Endothelial cell of umbilical vein (primary cell): ENCODE results near the gene EMC8. TPM values are rescaled to one million over a fixed set of nuclear protein-coding genes. Genes with fewer than 3 reads are reported as not detected.

Experiments
- BruUV-seq: library from RNA; stranded (reverse); fragments of 400-500 nt; replicated peaks from 2 replicates; lab custom pipeline; 2021; lab: Mats Ljungman, UMichigan
- CTCF ChIA-PET: fragments of 300-600, 350-600 bp; sonication (Branson Sonifier 250); formaldehyde crosslinking; loops from one replicate; lab custom pipeline; 2021; ENCODE audit warnings: antibody characterized with exemption, inconsistent platforms; lab: Charles Lee
- POLR2A ChIA-PET: fragments of 300-600, 350-600 bp; sonication (Branson Sonifier 250); formaldehyde crosslinking; loops from one replicate; lab custom pipeline; 2021; ENCODE audit warnings: antibody characterized with exemption, inconsistent platforms; lab: Charles Lee
- DNase-seq: peaks from one replicate; pipeline ENCODE4 v3.0.0-alpha.2; 2011; ENCODE audit warnings: low read depth, low spot score
- FAIRE-seq: peaks from 2 replicates; lab custom pipeline; 2011; peaks lifted over from hg19 to GRCh38; lab: Jason Lieb, UNC
- H2AFZ ChIP-seq: 2 replicates; pipeline ENCODE4 v1.6.0; 2012; ENCODE audit warnings: low read depth, low read length, control low read depth, inconsistent platforms
- H3K27ac ChIP-seq: 2 replicates; pipeline ENCODE4 v1.5.1; 2011; ENCODE audit warnings: low read depth, mild to moderate bottlenecking, control low read depth, low read length, moderate library complexity; ENCODE audit not compliant: insufficient read depth
- H3K27me3 ChIP-seq, 2 experiments: 2 replicates each; pipeline versions ENCODE4 v1.6.0 to v1.6.1; 2011; ENCODE audit warnings: low read length in 2 of 2, mixed read lengths in 1 of 2; ENCODE audit not compliant: control insufficient read depth in 2 of 2, insufficient read depth in 2 of 2
- H3K36me3 ChIP-seq, 2 experiments: 2 replicates in 1 of 2; 3 replicates in 1 of 2; pipeline ENCODE4 v1.5.1; 2011; ENCODE audit warnings: low read length in 2 of 2, mild to moderate bottlenecking in 1 of 2, moderate library complexity in 1 of 2; ENCODE audit not compliant: control insufficient read depth in 2 of 2, insufficient read depth in 2 of 2; ENCODE audit errors: extremely low read depth in 1 of 2
- H3K4me1 ChIP-seq: 3 replicates; pipeline ENCODE4 v1.5.1; 2011; ENCODE audit warnings: mild to moderate bottlenecking, low read length; ENCODE audit not compliant: control insufficient read depth, insufficient read depth; ENCODE audit errors: extremely low read depth
- H3K4me2 ChIP-seq: 2 replicates; pipeline ENCODE4 v1.6.1; 2011; ENCODE audit warnings: low read length, control low read depth, mixed read lengths; ENCODE audit not compliant: insufficient read depth
- H3K4me3 ChIP-seq, 3 experiments: fragments of 200-600 bp in 1 of 3; sonication (generic), shearing (Covaris generic) in 1 of 3; replicated peaks in 1 of 3; 2 replicates each; pipeline ENCODE4 v1.5.1; 2011 to 2016; ENCODE audit warnings: control low read depth in 3 of 3, low read length in 3 of 3, mild to moderate bottlenecking in 2 of 3, inconsistent platforms in 1 of 3, low read depth in 1 of 3, moderate library complexity in 1 of 3; ENCODE audit not compliant: insufficient read depth in 1 of 3
- H3K79me2 ChIP-seq: 2 replicates; pipeline ENCODE4 v1.6.0; 2012; ENCODE audit warnings: low read length, inconsistent platforms; ENCODE audit not compliant: control insufficient read depth, insufficient read depth
- H3K9ac ChIP-seq: replicated peaks from 2 replicates; pipeline ENCODE3; 2011; ENCODE audit warnings: low read length, control low read depth; ENCODE audit not compliant: insufficient read depth; ENCODE audit errors: extremely low read depth
- H3K9me1 ChIP-seq: replicated peaks from 3 replicates; pipeline ENCODE4 v1.6.0; 2011; ENCODE audit warnings: mild to moderate bottlenecking, low read length; ENCODE audit not compliant: control insufficient read depth, insufficient read depth; ENCODE audit errors: extremely low read depth
- H3K9me3 ChIP-seq: replicated peaks from 2 replicates; pipeline ENCODE4 v1.5.1; 2012; ENCODE audit warnings: low read length, inconsistent platforms; ENCODE audit not compliant: control insufficient read depth, insufficient read depth
- H4K20me1 ChIP-seq: replicated peaks from 2 replicates; pipeline ENCODE3; 2011; ENCODE audit warnings: mild to moderate bottlenecking, low read length; ENCODE audit not compliant: control insufficient read depth, insufficient read depth; ENCODE audit errors: extremely low read depth
- EZH2 ChIP-seq: IDR thresholded peaks from 2 replicates; pipeline ENCODE4 v1.6.1; 2012; ENCODE audit warnings: borderline replicate concordance, low read depth, mild to moderate bottlenecking, moderate library complexity, low read length, inconsistent platforms; ENCODE audit not compliant: severe bottlenecking
- FOS ChIP-seq: IDR thresholded peaks from 2 replicates; pipeline ENCODE4 v1.6.1; 2011; ENCODE audit warnings: mild to moderate bottlenecking, low read length, moderate library complexity, borderline replicate concordance; ENCODE audit not compliant: insufficient read depth
- GATA2 ChIP-seq: IDR thresholded peaks from 2 replicates; pipeline ENCODE4 v1.7.0; 2011; ENCODE audit warnings: low read depth, mild to moderate bottlenecking, moderate library complexity, mixed read lengths, low read length; ENCODE audit not compliant: insufficient read length, insufficient read depth
- JUN ChIP-seq: IDR thresholded peaks from 2 replicates; pipeline ENCODE4 v1.6.1; 2011; ENCODE audit warnings: borderline replicate concordance, low read depth; ENCODE audit not compliant: insufficient read length, insufficient read depth
- MAX ChIP-seq: IDR thresholded peaks from 2 replicates; pipeline ENCODE4 v1.6.1; 2011; ENCODE audit not compliant: insufficient read depth, insufficient read length
- MYC ChIP-seq: IDR thresholded peaks from one replicate; pipeline ENCODE4 v1.6.1; 2011; ENCODE audit warnings: mild to moderate bottlenecking, low read depth, low read length
- POLR2A ChIP-seq: IDR thresholded peaks from 2 replicates; pipeline ENCODE4 v1.6.1; 2012; ENCODE audit warnings: low read depth, mild to moderate bottlenecking, control low read depth, low read length
- POLR2AphosphoS5 ChIP-seq: IDR thresholded peaks from 2 replicates; pipeline ENCODE4 v1.6.1; 2012; ENCODE audit warnings: low read depth, mild to moderate bottlenecking, control low read depth, low read length, moderate library complexity; ENCODE audit not compliant: insufficient read depth
- dilution Hi-C: fragments of 300-500 bp; cut with MboI; formaldehyde crosslinking; loops from one replicate; pipeline ENCODE4 v1.15.0; 2019; ENCODE audit warnings: low sequenced_read_pairs; ENCODE audit not compliant: extremely low pct_ligation_motif_present
- intact Hi-C: fragments of 100-400 bp; cut with micrococcal nuclease; formaldehyde crosslinking; loops from one replicate; pipeline ENCODE4 v1.10.0; 2022
- polyA plus RNA-seq, 4 experiments: library from polyadenylated mRNA; depleted of rRNA in 3 of 4; stranded (reverse) in 3 of 4; unstranded in 1 of 4; fragments of >200 nt; gene quantifications; 2 replicates each; pipeline versions ENCODE4 v1.2.1 to v1.2.3, GENCODE V29; 2011 to 2012; ENCODE audit warnings: missing spikeins in 1 of 4
- total RNA-seq: library from RNA; stranded (reverse); gene quantifications from 2 replicates; pipeline ENCODE4 v1.2.3, GENCODE V29; 2021
- TF ChIP-seq, protein P1 (sequence below), 2 donors: IDR thresholded peaks; 1 replicate in 1 of 2; 2 replicates in 1 of 2; pipeline ENCODE4 v1.5.1; 2011; ENCODE audit warnings: low read length in 2 of 2, mild to moderate bottlenecking in 2 of 2, moderate library complexity in 2 of 2, control low read depth in 1 of 2, inconsistent platforms in 1 of 2, low read depth in 1 of 2; ENCODE audit not compliant: insufficient read depth in 1 of 2; ENCODE audit errors: extremely low read depth in 1 of 2

EMC8 gene
- total and polyA plus RNA-seq, 2 donors (not counting 3 experiments of a cell fraction or from before 2014, with no cell fraction given), result 51.2 to 59.6 TPM

DNA sequence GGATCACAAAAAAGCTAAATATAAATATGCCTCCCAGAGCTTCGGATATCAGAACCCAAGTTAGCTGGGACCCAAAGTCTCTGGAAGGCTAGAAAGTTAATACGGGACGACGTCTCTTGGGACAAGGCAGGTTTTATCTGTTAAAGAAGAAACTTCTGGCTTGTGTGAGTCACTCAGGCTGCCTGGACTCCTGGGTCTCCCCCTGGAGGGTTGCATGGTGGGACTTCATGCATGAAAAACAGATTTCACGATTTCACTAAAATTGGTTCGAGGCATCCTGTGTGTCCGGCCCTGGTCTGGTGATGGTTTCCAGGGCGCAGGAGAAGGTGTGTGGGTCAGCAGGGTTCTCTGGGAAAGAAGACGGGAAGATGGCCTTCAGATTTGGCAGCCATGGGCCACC lies 47.1 kb upstream of the EMC8 start:
- H3K9me3 ChIP-seq, result no peaks in the 10 kb centered on the region
- H3K27ac ChIP-seq, result no peak overlapping the region
- ChIA-PET CTCF (interaction anchor here (1.5 to 3.0 kb wide), 2 partner anchors 25 to 27 kb away, joined by 3 to 9 read pairs; no protein-coding TSS in a partner anchor), POLR2A (no interaction called here)
- intact Hi-C loops (no loop called here), dilution Hi-C loops (no loop called here)
- DNase-seq (no peak), FAIRE-seq (no peak)
- no peaks in the 10 kb centered on the region for H4K20me1 ChIP-seq
- H3K79me2 ChIP-seq, result no peaks in the 10 kb centered on the region
- H3K4me2 ChIP-seq, result no peak overlapping the region
- H3K9ac ChIP-seq, result no peak overlapping the region
- H2AFZ ChIP-seq, result no peak overlapping the region
- TF ChIP-seq GATA2, result no peak
- no peak for TF ChIP-seq EZH2
- no peak overlapping the region for H3K4me3 ChIP-seq
- H3K4me1 ChIP-seq, result no peaks in the 10 kb centered on the region
- no TSS peak for BruUV-seq
- H3K9me1 ChIP-seq, result no peaks in the 10 kb centered on the region
- H3K36me3 ChIP-seq, result no peaks in the 10 kb centered on the region
- H3K27me3 ChIP-seq, result peaks cover 0 to 2% of the 10 kb centered on the region in 2 experiments

GRCh38 chr16:85845266-85845665 lies 45.9 kb upstream of the EMC8 start:
- POLR2A ChIA-PET, result no interaction called here
- no peak overlapping the region for H2AFZ ChIP-seq
- H3K9me3 ChIP-seq, result no peaks in the 10 kb centered on the region
- H3K4me3 ChIP-seq, result no peak overlapping the region
- H3K9me1 ChIP-seq, result no peaks in the 10 kb centered on the region
- BruUV-seq, result no TSS peak
- FAIRE-seq, result no peak
- intact Hi-C loops, result no loop called here
- H4K20me1 ChIP-seq, result no peaks in the 10 kb centered on the region
- H3K36me3 ChIP-seq, result no peaks in the 10 kb centered on the region
- no peak overlapping the region for H3K9ac ChIP-seq
- no peak overlapping the region for H3K4me2 ChIP-seq
- no peak for TF ChIP-seq MAX
- TF ChIP-seq, protein P1, sequence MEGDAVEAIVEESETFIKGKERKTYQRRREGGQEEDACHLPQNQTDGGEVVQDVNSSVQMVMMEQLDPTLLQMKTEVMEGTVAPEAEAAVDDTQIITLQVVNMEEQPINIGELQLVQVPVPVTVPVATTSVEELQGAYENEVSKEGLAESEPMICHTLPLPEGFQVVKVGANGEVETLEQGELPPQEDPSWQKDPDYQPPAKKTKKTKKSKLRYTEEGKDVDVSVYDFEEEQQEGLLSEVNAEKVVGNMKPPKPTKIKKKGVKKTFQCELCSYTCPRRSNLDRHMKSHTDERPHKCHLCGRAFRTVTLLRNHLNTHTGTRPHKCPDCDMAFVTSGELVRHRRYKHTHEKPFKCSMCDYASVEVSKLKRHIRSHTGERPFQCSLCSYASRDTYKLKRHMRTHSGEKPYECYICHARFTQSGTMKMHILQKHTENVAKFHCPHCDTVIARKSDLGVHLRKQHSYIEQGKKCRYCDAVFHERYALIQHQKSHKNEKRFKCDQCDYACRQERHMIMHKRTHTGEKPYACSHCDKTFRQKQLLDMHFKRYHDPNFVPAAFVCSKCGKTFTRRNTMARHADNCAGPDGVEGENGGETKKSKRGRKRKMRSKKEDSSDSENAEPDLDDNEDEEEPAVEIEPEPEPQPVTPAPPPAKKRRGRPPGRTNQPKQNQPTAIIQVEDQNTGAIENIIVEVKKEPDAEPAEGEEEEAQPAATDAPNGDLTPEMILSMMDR (IDR thresholded peaks at IDR 0.05; ENCODE audit: extremely low read depth in 1 of 2, insufficient read depth in 1 of 2, low read depth in 1 of 2, low read length in 2 of 2), result no peak
- no peak for TF ChIP-seq GATA2
- TF ChIP-seq EZH2, result no peak
- TF ChIP-seq JUN, result no peak
- TF ChIP-seq POLR2AphosphoS5, result no peak
- no peak for TF ChIP-seq POLR2A
- no peak for TF ChIP-seq MYC
- TF ChIP-seq FOS, result no peak
- no peaks in the 10 kb centered on the region for H3K27me3 ChIP-seq
- CTCF ChIA-PET, result interaction anchor here (1.5 to 3.0 kb wide), 2 partner anchors 24 to 26 kb away, joined by 3 to 9 read pairs; no protein-coding TSS in a partner anchor
- no peak for DNase-seq
- no peak overlapping the region for H3K27ac ChIP-seq
- dilution Hi-C loops, result no loop called here
- H3K79me2 ChIP-seq, result no peaks in the 10 kb centered on the region
- H3K4me1 ChIP-seq, result no peaks in the 10 kb centered on the region
